ENCODE measurements around the gene KIAA1217.

Gene KIAA1217

DNA sequence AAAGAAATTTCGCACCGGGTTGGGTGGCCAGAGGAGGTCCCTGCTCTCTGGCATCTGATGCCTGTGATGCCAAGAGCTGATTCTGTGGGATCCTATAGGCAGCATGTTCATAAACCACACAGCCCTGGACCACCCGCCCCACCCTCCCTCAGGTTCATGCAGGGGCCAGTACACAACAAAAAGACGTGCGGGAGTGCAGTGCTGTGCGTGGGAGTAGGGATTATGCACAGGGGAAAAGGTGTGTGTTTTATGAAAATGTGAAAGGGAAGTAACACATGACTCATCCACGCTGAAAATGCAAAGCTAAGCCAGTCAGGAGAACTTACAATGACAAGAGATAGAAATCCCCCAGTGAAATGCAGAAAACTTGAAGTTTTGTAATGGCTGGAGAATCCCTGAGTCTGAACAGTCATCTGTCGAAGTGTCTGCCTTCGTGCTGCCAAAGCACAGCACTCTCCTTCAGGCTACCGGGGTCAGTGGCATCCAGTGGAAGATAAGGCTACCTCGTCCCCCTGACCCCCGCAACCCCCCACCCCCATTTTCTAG lies 1.1 kb downstream of the KIAA1217 start:
- DNase-seq: no peak

DNA sequence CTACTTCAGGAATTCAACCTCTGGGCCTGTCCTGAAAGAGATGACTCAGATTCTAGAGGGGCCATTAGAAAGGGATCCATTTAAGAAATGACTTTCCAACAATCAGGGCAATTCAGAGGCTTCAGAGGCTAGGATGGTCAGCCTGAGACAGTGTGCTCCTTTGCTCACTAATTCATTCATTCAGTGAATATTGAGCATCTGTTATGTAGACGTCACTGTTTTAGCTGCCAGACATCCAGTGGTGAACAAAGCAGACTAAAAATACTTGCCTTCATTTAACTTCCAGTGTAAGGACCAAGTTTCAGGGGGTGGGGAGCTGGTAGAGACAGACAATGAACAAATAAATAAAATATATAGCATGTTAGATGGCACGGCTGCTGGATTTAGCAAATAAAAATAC lies 1.6 kb downstream of the KIAA1217 start:
- DNase-seq: no peak

DNA sequence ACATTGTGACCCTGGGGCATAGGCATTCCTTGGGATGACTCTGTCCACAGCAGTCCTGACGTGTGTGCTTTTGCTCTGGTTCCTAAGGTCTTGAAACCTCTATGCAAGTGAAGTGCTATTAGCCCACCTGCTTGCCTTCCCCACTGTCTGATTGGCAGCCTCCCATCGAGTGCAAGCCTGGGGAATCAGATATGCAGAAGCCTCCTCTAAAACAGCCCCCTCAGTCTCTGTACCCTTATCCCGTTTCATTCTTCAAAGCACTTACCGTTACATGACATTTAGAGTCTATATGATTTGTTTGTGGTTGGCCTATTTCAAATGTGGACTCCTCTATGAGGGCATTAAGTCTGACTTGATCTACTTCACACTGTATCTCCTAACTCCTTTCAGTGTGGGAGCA lies 4.3 kb downstream of the KIAA1217 start:
- no peak for DNase-seq

- no peak for DNase-seq
Measured at GRCh38 chr10:24213881-24214280, 4.9 kb downstream of the KIAA1217 start.

DNA sequence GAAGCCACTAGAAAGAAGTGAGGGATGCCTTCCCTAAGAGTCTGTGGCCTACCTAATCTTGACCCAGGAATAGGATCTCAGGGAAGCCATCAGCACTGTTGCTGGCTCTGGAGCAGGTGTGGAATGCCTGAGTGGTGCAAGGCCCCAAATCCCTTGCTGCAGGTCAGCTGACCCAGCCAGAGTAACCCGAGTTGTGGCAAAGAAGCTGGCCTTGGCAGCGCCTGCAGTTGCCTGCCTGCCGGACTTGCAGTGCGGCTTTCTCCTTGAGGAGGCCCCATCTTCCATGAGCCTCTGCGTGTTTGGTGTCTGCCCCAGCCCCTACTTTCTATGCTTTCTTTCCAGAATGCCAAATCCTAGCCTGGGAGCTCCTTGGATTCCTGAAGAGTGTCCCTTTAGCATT lies 5.8 kb downstream of the KIAA1217 start:
- DNase-seq: no peak

GRCh38 chr10:24215196-24215595 lies 6.3 kb downstream of the KIAA1217 start:
- no peak for DNase-seq

GRCh38 chr10:24215603-24216002 lies 6.7 kb downstream of the KIAA1217 start:
- no peak for DNase-seq

DNA sequence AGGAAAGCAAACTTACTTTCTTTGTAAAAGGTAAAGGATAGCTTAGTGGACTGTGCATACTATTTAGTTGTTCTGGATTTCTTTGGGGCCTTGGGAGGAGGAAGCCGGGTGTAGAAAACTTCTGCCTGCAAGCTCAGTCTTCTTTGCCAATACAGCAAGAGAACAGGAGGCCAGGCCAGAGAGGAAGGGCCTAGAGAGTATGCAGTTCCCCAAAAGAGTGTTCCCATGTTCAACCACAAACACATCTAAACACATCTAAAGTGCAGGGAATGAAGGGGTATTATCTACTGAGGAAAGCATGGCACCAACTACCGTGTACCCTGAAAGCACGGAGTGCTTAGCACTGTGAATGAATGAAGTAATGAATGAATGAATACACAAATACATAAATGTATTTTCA lies 11.0 kb downstream of the KIAA1217 start:
- no peak for DNase-seq

- no peak for DNase-seq
Measured at GRCh38 chr10:24223341-24223740, 14.4 kb downstream of the KIAA1217 start.

DNA sequence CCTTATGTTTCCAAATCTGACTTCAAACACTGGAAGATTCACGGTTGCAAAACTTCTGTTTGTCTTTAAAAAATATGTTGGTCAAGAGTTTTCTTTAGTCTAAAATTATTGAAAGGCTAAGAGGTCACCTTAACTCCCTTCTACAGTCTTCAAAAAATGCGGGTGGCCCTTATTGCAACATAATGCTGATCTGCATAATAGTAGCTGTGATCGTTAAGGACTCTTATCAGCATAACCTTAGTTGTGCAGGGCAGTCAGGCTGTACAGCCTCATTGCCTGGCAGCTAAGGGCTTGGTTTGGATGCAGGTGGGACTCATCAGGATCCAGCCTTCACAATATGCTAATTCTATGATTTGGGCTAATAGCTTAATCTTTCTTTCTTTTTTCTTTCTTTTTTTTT lies 15.0 kb downstream of the KIAA1217 start:
- DNase-seq: no peak

GRCh38 chr10:24228642-24229041 lies 19.7 kb downstream of the KIAA1217 start:
- no peak for DNase-seq

DNA sequence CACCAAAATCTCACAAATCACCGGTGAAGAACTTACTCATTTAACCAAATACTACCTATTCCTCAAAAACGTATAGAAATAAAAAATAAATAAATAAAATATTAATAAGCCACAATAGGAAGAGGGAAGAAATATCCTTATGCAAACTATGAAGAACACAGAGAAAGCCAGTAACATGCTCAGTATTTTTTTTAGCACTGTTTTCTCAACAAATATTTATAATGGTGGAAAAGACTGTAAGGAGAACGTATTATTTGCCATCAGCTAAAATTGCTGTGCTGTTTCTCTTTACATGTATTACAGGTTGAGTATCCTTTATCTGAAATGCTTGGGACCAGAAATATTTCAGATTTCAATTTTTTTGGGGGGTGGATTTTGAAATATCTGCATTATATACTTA lies 21.0 kb downstream of the KIAA1217 start:
- no peak for DNase-seq

DNA sequence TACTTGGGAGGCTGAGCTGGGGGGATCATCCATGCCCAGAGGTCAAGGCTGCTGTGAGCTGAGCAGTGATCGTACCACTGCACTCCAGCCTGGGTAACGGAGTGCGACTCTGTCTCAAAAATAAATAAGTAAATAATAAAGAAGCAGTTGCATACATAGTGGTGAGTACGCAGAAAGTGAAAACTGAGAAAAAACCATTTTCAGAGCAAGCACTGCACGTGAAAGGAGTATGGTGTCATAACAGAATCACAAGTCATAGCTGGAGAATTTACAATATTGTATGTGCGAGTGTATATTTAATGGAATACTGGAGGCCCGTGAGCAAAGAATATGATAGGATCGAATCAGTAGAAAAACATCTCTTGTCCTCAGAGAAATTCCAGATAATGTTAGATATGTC lies 22.3 kb downstream of the KIAA1217 start:
- DNase-seq: no peak

- no peak for DNase-seq
Measured at GRCh38 chr10:24234784-24235183, 25.8 kb downstream of the KIAA1217 start.

- no peak for DNase-seq
Measured at GRCh38 chr10:24235471-24235870, 26.5 kb downstream of the KIAA1217 start.

DNA sequence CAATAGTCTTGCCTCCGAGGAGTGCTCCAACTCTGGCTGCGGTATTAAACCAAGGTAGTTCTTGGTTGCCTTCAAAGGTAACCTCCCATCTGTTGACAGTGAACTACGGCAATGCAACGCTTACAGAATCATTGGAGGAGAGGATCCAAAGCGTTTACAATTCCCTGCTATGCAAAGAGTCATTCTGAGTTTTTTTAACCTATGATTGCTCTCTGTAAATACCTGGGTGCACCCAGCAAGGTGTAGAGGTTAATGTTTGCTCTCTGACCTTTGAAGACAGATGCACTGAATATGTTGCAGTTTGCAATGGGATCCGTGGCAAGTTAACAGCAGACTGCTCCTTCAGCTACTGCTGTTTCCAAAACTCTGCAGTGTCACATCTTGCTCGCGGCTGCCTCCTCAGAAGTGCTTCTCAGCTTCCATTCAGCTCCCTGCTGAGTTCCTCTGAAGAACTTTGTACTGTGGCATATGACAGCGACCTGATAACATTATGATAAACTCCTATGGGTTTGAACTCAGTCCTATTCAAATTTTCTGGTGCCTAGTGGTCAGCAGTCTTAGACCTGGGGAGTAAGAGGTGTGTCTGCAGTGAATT lies 29.0 kb downstream of the KIAA1217 start:
- DNase-seq: no peak

- DNase-seq: no peak
Measured at GRCh38 chr10:24238519-24239247, 29.7 kb downstream of the KIAA1217 start.

- DNase-seq: no peak
Measured at GRCh38 chr10:24239289-24240040, 30.5 kb downstream of the KIAA1217 start.

- no peak for DNase-seq
Measured at GRCh38 chr10:24240041-24240751, 31.3 kb downstream of the KIAA1217 start.

DNA sequence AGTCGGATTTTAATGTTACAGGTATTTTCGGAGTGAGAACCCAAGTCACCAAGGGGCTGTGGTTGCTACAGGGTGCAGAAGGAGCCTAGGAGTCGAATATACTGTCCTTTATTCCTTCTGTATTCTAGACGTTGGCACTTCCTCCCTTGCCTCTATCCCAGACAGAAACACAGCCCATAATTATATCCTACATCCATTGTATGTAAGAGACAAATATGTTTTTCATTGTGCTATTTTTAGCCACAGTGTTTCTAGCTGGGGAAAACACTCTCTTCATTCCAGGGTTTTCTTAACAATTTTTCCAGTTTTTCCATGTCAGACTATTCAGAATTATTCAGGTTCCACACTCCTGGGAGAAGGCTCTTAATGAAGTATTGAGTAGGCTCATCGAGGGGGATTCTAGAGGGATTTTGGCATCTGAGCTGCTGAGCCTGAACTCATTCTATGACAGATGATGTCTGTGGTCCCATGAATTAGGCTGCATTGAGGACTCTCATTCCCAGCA lies 32.6 kb downstream of the KIAA1217 start:
- no peak for DNase-seq

DNA sequence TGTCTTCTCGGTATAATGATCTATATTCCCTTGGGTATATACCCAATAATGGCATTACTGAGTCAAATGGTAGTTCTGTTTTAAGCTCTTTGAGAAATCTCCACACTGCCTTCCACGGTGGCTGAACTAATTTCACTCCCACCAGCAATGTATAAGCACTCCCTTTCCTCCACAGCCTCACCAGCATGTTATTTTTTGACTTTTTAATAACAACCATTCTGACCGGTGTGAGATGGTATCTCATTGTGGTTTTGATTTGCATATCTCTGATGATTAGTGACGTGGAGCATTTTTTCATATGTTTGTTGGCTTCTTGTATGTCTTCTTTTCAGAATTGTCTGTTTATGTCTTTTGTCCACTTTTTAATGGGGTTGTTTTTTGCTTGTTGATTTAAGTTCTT lies 33.6 kb downstream of the KIAA1217 start:
- DNase-seq: no peak

- no peak for DNase-seq
Measured at GRCh38 chr10:24246365-24246764, 37.4 kb downstream of the KIAA1217 start.

DNA sequence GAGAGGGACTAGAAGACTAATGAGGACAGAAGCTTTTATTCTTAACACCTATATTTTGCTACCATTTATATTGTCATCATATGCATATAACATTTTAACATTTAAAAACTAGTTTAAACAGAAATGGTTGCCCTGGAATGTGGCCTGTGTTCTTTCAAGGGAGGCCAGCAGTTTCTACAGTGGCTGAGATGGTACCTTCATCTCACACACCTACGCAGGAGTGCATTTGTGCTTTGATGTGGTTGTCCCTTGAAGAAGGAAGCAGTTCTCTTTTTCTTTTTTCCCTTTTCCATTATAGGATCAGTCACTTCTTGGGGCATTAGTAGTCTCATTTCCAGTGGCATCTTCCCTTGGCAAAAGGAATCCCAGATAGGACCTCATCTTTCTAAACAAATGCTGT lies 38.9 kb downstream of the KIAA1217 start:
- no peak for DNase-seq
